GM10248 (cell line): ENCODE results near the gene SOCS6.

Experiments used
- CTCF ChIA-PET: fragments of 300-600 bp; sonication (Branson Sonifier 250); formaldehyde crosslinking; extraction: SDS; loops from one replicate; lab custom pipeline; 2021; ENCODE audit warnings: antibody characterized with exemption; lab: Yijun Ruan, JAX
- POLR2A ChIA-PET: fragments of 350-650 bp; sonication (Branson Sonifier 250); formaldehyde crosslinking; extraction: SDS; loops from one replicate; lab custom pipeline; 2020; ENCODE audit warnings: antibody characterized with exemption; lab: Yijun Ruan, JAX
- DNase-seq: peaks from one replicate; pipeline ENCODE4 v3.0.0; 2012; ENCODE audit errors: extremely low spot score
- TF ChIP-seq, protein P1 (sequence below): IDR thresholded peaks from 2 replicates; pipeline ENCODE4 v1.5.1; 2012; ENCODE audit warnings: mild to moderate bottlenecking, low read depth; ENCODE audit errors: extremely low read depth, missing control alignments, control extremely low read depth

SOCS6 gene

GRCh38 chr18:70333757-70334156 is 44.9 kb downstream of the SOCS6 start:
- TF ChIP-seq, protein P1, sequence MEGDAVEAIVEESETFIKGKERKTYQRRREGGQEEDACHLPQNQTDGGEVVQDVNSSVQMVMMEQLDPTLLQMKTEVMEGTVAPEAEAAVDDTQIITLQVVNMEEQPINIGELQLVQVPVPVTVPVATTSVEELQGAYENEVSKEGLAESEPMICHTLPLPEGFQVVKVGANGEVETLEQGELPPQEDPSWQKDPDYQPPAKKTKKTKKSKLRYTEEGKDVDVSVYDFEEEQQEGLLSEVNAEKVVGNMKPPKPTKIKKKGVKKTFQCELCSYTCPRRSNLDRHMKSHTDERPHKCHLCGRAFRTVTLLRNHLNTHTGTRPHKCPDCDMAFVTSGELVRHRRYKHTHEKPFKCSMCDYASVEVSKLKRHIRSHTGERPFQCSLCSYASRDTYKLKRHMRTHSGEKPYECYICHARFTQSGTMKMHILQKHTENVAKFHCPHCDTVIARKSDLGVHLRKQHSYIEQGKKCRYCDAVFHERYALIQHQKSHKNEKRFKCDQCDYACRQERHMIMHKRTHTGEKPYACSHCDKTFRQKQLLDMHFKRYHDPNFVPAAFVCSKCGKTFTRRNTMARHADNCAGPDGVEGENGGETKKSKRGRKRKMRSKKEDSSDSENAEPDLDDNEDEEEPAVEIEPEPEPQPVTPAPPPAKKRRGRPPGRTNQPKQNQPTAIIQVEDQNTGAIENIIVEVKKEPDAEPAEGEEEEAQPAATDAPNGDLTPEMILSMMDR: no peak
- ChIA-PET POLR2A (no interaction called here), CTCF (interaction anchor here (1.2 to 2.1 kb wide), 3 partner anchors 10 to 100 kb away, joined by 3 to 6 read pairs (median 6); no protein-coding TSS in a partner anchor)
- no peak for DNase-seq

DNA sequence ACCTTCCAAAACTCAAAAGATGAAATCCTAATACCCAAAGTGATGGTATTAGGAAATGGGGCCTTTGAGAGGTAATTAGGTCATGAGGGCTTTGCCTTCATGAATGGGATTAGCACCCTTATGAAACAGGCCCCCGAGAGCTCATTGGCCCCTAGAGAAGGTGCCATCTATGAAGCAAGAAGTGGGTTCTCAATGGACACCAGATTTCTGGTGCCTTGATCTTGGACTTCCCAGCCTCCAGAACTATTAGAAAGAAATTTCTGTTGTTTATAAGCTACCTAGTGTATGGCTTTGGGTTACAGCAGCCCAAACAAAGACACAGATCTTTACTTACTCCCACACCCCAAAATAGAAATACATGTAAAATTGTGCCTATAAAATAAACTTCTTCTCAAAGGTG is 45.4 kb downstream of the SOCS6 start:
- POLR2A ChIA-PET: no interaction called here

GRCh38 chr18:70334728-70335329 is 46.0 kb downstream of the SOCS6 start:
- CTCF ChIA-PET: interaction anchor here (1.4 to 2.1 kb wide), 2 partner anchors 9 to 34 kb away, joined by 5 to 6 read pairs; no protein-coding TSS in a partner anchor
- POLR2A ChIA-PET: no interaction called here
- no peak for DNase-seq
- TF ChIP-seq, protein P1: no peak

More for the DNA sequence above, 45.4 kb downstream of the SOCS6 start:
- CTCF ChIA-PET: interaction anchor here (1.2 to 2.1 kb wide), 4 partner anchors 9 to 100 kb away, joined by 3 to 6 read pairs (median 6); no protein-coding TSS in a partner anchor
- DNase-seq: no peak
- TF ChIP-seq, protein P1: no peak

DNA sequence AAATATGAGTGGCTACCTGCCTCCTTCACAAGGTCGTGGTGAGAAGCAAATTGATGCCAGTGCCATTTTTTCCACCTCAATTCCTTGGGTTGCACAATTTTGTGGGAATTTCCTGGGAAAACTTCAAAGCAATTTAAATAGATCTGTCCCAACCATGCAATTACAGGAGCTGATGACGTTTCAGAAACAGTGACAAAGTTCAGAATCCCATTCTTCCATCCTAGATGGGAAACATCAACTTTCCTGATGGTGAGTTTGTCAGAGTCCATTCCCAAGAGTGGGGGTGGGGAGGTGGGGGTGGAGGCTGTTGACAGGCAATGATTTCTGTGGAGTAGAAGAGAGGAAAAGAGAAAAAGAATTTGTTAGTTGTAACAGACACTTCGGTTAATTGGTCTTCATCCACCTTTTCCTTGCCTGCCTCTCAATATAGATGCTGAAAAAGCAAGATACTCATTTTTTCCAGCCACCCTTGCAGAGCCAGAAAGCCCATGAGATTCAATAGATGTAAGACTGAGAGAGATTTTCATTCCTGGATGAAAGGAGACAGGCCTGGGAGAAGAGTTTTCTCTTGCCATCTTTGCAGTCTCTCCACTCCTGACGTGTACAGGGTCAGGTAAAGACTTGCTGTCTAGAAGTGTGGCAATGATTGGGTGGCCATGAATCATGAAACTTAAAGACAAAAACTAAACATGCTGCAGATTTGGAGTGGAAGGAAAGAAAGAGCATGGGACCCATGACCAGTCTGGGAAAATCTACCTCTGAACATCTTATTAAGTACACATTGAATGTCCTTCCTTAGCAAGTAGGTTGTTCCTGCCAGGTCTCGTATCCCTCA is 47.3 kb downstream of the SOCS6 start:
- ChIA-PET POLR2A (no interaction called here), CTCF (interaction anchor here (1.4 kb wide), 1 partner anchor 10 kb away, joined by 5 read pairs; no protein-coding TSS in a partner anchor)
- no peak for DNase-seq
- TF ChIP-seq, protein P1: no peak

GRCh38 chr18:70337139-70337972 is 48.5 kb downstream of the SOCS6 start:
- CTCF ChIA-PET: no interaction called here
- TF ChIP-seq, protein P1: no peak
- POLR2A ChIA-PET: no interaction called here
- no peak for DNase-seq

- POLR2A ChIA-PET: no interaction called here
- DNase-seq: no peak
- TF ChIP-seq, protein P1: no peak
- CTCF ChIA-PET: interaction anchor here (1.1 to 1.3 kb wide), 2 partner anchors 15 to 33 kb away, joined by 3 to 4 read pairs; no protein-coding TSS in a partner anchor
These were observed 50.0 kb downstream of the SOCS6 start for GRCh38 chr18:70338890-70339289.
